ENCODE results near the gene ROMO1.
"Not testable (repeated sequence)": the region's sequence is repeated elsewhere in the genome, so short reads cannot be mapped to it uniquely, and the experiment has no call there.

The ROMO1 gene

GRCh38 chr20:35730583-35731468, 31.6 kb downstream of the ROMO1 start:
- no peak for DNase-seq (ENCODE audit: low spot score)

GRCh38 chr20:35731469-35731788, 32.2 kb downstream of the ROMO1 start:
- DNase-seq (ENCODE audit: low spot score), result no peak

GRCh38 chr20:35731862-35732643, 32.8 kb downstream of the ROMO1 start:
- DNase-seq (ENCODE audit: low spot score), result no peak

DNA sequence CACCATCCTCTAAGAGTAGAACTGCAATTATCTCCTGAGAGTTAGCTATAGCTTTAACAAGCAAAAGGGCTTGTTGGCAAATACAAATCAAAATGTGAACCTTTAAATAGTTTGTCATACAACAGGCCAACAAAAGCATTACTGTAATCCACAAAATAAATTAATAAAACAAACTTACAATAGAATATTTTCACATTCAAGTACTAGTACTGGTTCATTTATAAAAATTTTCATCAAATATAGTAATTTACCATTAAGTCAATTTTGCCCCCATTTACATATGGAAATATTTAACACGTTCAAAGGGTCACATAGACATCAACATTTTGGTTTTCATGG, 33.4 kb downstream of the ROMO1 start:
- no peak for DNase-seq (ENCODE audit: low spot score)

GRCh38 chr20:35734374-35734773, 35.2 kb downstream of the ROMO1 start:
- DNase-seq (ENCODE audit: low spot score), result no peak

GRCh38 chr20:35734777-35735649, 35.8 kb downstream of the ROMO1 start:
- no peak for DNase-seq (ENCODE audit: low spot score)

DNA sequence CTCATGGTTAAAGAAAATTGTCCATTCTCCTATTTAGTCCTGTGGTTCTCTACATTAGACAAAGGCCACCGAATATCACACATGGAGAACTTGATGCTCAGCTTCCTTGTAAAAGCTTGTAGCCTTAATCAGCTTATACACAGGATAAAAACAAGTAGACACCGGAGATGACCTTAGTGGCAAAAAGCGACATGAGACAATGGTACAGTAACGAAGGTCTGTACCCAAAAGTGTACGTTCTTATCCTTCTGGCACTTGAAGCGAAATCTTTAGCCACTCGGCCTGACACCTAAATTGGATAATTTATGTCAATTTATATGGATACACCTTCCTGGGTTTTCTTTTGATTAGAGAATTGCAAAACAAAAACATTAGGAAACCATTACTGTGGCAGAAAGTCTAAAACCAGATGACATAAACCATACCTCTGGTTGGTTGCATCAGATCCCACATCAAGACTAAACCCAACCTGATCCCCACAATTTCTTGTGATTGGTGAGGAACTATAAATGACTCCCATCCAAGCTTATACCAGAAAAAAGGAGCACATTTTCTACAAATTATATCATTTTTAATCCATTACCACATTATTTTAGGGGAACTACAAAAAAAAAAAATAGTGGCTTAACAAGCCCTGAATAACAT, 36.7 kb downstream of the ROMO1 start:
- DNase-seq (ENCODE audit: low spot score), result no peak

GRCh38 chr20:35737865-35738333, 38.7 kb downstream of the ROMO1 start:
- DNase-seq (ENCODE audit: low spot score), result no peak

- DNase-seq (ENCODE audit: low spot score), result no peak
Observed at GRCh38 chr20:35738410-35739179, 39.4 kb downstream of the ROMO1 start.

DNA sequence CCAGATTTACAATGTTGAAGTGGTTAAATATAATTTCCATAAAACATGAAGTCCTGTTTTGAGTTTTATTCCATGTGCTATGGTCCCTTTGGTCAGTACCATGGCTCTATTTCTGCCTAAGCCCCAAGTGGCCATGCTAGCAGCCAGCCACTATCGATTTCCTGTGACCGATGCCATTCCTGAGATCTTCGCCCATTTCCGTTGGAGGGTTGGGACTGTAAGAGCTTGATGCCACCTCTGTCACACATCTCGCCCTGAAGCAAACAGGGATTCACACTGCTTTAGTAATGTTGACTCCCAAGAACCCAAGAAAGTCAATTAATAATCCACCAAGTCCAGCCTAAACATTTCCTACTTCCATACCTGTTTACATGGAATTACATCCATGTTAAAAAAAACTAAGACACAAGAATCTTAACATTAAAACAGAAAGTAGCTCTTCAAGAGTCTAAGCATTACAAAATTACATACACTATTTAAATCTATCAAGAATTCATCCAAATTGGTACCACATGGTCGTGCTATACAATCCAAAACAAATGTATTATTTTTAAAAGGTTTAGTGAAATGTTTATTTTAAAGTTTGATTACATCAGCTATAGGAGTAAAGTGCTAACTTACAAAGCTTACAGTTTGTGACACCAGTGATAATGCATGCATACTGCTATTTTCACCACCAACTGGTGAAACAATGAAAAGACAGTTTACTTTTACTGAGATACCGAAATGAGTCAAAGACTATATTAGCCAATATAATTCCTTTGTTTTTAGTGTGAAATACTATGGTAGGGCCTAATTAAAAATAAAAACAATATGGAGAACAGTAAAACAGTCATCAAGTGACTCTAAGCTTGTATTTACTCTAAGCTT, 40.3 kb downstream of the ROMO1 start:
- no peak for DNase-seq (ENCODE audit: low spot score)

DNA sequence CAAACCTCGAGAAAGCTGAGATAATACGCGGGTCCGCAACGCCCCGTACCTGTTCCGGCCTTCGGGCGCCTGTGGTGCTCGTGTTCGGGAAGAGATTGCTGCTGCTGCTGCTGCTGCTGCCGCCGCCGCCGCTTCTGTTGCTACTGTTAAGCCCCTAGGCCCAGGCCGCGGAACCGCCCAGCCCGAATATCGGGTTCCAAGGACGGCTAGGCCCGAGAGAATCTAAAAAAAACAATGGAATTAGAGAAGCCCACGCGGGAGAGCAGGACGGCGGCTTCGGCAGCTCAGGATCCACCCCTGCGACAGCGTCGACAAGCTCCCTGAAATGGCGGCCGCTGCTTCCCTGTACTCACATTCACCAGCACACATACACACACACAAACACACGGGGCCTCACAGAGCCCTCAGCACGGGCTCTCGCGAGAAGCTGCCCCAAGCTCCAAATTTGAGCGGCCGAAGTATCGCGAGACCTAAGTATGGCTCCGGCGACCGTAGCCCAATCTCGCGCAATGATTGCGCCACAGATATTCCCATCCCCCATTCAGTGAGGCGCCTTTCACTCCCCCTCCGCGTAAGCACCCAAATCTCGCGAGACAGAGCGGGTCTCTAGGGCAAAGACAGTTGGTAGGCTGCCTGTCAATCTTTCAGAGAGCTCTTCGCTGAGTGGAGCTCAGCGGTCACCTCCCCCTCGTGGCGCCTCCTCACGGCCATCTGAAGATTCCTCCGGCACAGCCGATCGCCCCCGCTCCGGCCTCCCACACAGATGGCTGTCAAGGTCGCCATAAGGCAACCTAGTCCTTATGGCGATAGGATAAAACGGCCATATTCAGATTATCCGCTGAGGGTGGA, 42.9 kb downstream of the ROMO1 start, which contains the start of gene RBM39:
TSS of gene RBM39 (minus strand) at position 369 of the 849 bp plus-strand sequence. CDS start 1,386 bp downstream, outside the sequence.
- DNase-seq (ENCODE audit: low spot score), result peak; percentile 94

DNA sequence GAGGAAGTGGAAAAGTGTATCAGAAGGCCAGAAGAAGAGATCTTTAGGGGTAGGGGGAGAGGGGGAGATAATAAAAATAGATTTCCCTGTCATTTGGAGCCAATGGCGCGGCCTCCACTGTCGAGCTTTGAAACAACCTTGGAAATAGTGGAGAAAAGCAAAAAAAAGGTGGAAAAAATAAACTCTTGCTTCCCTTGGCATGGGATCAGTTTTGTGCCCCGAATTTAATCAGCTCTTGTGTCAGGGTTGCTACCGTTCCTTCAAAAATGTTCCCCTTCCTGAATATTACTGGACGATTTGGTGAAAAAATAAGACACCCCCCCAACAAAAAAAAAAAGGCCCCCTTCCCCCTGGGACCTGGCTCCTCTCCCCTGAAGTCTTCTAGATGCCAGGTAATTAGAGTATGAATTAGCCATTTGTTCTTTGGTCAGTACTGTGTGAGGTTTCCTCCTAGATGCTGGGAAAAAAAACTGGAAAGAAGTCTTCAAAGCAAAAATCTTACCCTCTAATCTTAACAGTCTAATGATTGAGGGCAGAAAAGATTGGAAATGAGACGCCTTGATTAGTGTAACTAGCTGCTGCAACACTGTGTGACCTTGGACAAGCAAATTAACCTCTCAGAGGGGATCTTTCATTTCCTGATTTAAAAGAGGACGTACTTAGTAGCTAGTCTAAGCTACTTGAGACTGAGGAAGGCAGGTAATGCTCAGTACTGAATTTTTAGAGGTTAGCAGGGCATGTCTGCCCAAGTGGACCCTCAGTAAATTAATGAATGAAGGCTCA, 43.7 kb downstream of the ROMO1 start:
- no peak for DNase-seq (ENCODE audit: low spot score)

DNA sequence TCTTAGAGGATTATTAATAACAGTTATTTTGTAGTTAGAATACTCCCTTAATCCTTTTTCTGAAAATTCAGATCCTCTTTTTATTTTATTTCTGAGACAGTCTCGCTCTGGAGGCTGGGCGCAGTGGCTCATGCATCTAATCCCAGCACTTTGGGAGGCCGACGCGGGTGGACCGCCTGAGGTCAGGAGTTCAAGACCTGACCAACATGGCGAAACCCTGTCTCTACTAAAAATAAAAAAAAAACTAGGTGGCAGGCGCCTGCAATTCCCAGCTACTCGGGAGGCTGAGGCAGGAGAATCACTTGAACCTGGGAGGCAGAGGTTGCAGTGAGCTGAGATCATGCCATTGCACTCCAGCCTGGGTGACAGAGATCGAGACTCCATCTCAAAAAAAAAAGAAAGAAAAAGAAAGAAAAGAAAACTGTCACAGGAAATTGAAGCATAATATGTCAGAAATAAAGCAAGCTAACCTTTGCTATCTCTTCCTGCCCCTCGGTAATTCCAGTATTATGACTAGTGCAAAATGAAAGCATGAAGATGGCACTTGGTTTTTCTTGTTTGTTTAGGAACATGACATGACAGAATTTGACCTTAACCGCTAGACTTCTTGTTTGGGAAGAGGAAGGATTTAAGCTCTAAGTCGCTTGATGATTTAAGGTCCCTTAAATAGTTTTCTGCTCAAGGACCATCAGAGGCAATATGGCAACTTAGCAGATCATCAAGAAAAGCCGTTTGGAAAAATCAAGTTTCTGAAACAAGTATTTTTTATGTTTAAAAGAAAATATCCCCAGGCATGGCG, 44.7 kb downstream of the ROMO1 start:
- DNase-seq (ENCODE audit: low spot score), result no peak

DNA sequence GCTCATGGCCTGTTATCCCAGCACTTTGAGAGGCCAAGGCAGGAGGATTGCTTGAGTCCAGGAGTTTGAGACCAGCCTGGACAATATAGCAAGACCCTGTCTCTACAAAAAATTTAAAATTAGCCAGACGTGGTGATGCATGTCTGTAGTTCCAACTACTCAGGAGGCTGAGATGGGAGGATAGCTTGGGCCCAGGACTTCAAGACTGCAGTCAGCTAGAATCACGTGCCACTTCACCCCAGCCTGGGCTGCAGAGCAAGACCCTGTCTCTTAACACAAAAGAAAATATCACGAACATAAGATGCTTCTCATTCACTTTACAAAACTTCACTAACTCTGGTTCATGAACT, 45.3 kb downstream of the ROMO1 start:
- not testable (repeated sequence) for DNase-seq (ENCODE audit: low spot score)
